B cell (primary cell): ENCODE results near the gene GRB10.

Source experiments
- EZH2 ChIP-seq: IDR thresholded peaks from 2 replicates; pipeline ENCODE4 v1.6.1; 2012; ENCODE audit warnings: borderline replicate concordance, low read depth, mild to moderate bottlenecking, moderate library complexity, low read length; ENCODE audit not compliant: insufficient read depth, poor library complexity, severe bottlenecking
- TF ChIP-seq, protein P1 (sequence below): fragments of 200-600 bp; IDR thresholded peaks from one replicate; pipeline ENCODE4 v1.8.0; 2022; ENCODE audit warnings: antibody characterized with exemption, mild to moderate bottlenecking

- TF ChIP-seq, protein P1, sequence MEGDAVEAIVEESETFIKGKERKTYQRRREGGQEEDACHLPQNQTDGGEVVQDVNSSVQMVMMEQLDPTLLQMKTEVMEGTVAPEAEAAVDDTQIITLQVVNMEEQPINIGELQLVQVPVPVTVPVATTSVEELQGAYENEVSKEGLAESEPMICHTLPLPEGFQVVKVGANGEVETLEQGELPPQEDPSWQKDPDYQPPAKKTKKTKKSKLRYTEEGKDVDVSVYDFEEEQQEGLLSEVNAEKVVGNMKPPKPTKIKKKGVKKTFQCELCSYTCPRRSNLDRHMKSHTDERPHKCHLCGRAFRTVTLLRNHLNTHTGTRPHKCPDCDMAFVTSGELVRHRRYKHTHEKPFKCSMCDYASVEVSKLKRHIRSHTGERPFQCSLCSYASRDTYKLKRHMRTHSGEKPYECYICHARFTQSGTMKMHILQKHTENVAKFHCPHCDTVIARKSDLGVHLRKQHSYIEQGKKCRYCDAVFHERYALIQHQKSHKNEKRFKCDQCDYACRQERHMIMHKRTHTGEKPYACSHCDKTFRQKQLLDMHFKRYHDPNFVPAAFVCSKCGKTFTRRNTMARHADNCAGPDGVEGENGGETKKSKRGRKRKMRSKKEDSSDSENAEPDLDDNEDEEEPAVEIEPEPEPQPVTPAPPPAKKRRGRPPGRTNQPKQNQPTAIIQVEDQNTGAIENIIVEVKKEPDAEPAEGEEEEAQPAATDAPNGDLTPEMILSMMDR, result no peak
- no peak for TF ChIP-seq EZH2
Measured at GRCh38 chr7:50652400-50653125, 130.1 kb downstream of the GRB10 start.
